T follicular helper cell (primary cell): ENCODE results near the gene DDRGK1.
"Not testable (repeated sequence)": the region's sequence is repeated elsewhere in the genome, so short reads cannot be mapped to it uniquely, and the experiment has no call there.

Experiments used
- DNase-seq: peaks from one replicate; pipeline ENCODE4 v3.0.0-alpha.2; 2020; ENCODE audit warnings: low read depth

DDRGK1 gene

GRCh38 chr20:3215359-3215917 is 11.0 kb upstream of the DDRGK1 start:
- not testable (repeated sequence) for DNase-seq

- no peak for DNase-seq
These were observed 8.7 kb upstream of the DDRGK1 start for GRCh38 chr20:3213226-3213625.

GRCh38 chr20:3210346-3210745 is 5.9 kb upstream of the DDRGK1 start:
- no peak for DNase-seq

GRCh38 chr20:3209946-3210317 is 5.5 kb upstream of the DDRGK1 start:
- DNase-seq, result no peak

GRCh38 chr20:3209257-3209945 is 4.9 kb upstream of the DDRGK1 start, which contains the start of gene ITPA:
TSS of gene ITPA (plus strand) at chr20:3209498. CDS start at chr20:3209552, 54 bp downstream.
- DNase-seq, result peak; percentile 26

DNA sequence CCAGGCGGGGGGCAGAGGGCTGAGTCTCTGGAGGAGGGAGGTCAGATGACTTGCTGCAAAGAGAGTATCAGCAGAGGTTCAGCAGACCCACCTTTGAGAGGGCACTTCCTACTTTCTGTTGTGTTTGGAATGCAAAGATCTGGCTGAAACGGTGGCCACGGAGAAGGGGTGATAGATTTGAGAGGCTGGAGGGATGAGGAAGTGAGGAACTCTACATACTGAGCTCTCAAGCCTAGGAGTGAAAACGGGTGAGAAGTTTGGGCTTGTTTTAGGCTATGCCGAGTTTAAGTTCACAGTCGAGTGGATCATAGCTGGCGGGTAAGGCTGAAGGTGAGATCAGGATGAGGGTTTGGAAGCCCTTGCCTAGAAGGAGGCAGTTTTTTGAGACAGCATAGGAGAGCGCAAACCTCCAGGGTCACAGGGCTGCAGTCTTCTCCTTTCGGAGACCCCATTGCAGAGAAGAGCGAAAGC is 4.3 kb upstream of the DDRGK1 start:
- no peak for DNase-seq

DNA sequence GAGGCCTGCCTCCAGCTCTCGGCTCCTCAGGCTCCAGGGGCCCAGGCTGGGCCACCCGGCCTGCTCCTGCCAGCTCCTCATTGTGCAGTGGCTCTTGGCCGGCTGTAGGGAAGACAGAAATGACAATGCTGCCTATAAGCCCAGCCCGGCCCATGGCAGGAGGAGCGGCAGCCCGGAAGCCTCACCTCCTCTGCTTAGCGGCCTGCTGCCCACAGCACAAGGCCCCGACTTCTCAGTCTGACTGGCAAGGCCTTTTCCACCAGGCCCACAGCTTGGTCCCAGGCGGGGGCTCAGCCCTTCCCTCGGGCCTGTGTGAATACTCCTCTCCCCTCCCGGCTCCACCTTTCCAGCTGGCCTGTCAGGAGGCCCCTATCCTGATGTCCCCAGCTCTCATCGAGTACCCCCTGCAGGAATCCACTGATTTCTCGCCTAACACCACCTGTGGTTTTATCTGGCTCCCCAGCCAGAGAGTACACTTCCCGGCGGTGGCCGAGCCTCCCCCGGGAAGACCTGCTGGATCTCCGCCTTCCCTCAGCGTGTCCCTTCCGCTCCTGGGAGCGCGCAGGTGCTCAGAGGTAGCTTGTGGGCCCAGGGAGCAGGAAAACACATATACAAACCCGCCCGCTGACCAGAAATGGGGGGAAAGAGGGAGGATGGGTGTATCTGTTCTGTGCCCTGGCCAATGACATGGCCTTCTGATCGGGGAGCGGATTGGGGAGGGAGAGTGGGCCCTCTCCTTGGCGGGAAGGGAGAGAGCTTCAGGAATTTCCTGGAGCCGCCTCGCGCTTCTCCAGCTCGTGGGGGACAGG is 963 bp downstream of the DDRGK1 start:
- DNase-seq, result no peak

GRCh38 chr20:3202965-3203314 is 1.5 kb downstream of the DDRGK1 start:
- no peak for DNase-seq

DNA sequence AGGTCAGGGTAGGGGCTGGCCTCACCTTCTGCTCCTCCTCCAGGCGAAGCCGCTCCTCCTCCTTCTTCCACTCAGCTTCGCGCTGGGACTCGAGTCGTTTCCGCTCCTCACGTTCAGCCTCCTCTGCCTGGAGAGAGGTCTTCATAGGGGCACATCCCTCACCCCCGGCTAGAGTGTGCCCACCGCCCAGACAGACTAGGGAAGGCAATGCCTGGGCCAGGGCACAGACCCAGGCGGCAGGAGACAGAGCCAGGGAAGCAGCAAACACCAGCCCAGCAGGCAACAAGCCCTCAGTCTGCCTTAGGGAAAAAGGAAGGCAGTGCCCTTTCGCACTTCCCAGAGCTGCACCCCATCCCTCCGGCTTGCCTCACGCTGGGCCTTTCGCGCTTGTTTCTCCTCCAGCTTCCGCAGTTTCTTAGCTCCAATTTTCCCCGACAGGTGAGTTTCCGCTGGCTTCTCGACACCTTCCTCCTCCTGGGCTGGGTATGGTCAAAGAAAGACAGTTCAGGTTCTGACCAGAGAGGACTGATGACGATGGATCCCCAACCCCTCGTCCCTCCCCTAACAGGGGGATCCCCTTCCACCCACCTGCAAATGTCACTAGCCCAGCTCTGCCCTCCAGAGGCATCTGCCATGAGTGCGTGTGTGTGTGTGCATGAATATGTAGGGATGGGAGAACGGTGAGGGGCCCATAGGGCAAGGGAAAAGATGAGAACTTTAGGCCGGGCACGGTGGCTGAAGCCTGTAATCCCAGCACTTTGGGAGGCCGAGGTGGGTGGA is 4.3 kb downstream of the DDRGK1 start:
- DNase-seq, result no peak

- no peak for DNase-seq
These were observed 5.3 kb downstream of the DDRGK1 start for GRCh38 chr20:3199206-3199605.

DNA sequence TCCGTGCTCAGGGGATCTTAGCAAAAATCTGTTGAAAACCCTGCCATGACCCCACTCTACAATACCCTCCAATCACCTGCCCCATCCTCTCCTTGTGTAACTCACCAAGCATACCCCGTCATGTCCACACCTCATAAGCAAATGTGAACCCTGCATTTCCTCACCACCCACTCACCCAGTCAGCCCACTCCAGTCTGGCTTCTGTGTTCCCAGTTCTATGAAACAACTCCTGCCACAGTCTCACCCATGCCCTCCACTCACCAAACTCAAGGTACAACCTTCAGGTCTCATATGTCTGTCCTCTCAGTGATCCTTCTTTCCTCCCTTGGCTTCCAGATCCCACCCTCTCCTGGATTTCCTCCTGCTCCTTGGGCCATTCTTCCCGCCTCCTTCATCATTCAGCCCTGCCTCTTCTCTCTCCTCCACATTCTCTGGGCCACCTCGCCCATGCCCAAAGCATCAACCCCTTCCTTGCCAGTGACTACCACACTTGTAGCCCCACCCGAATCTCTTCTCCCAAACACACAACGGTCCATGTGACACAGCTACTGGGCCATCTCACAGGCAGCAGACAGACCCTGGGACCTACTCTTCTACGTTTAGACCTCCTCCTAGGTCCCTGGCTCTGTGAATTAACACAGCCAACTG is 8.8 kb downstream of the DDRGK1 start:
- DNase-seq, result no peak

DNA sequence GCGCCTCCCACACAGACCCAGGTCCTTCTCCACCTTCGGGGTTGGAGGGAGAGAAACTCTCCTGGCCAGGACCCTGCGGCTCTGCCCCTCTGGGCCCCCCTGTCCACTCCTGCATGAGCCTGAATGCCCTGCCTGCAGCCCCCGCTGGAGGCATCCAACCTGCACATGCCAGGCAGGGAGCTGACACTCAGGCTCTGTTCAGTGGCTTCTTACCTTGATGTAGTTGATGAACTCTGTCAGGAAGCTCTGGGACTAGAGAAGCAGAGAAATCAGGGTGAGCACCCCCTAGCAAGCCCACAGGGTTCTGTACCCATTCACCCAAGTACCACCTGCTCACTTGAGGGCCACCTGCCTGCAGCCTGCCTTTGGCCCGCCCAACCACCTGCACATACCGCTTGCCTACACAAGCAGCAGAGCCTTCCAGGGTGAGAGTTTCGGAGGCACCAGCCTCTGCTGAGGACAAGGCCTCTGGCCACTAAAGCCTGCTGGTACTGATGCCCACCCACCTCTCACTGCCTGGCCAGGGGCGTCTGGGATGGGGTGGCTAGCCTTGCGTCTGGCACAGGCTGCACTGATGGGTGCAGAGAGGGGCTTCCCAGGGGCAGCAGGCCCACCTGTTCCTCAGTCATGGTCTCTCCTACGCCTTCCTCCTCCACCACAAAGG is 9.7 kb downstream of the DDRGK1 start:
- DNase-seq, result no peak

DNA sequence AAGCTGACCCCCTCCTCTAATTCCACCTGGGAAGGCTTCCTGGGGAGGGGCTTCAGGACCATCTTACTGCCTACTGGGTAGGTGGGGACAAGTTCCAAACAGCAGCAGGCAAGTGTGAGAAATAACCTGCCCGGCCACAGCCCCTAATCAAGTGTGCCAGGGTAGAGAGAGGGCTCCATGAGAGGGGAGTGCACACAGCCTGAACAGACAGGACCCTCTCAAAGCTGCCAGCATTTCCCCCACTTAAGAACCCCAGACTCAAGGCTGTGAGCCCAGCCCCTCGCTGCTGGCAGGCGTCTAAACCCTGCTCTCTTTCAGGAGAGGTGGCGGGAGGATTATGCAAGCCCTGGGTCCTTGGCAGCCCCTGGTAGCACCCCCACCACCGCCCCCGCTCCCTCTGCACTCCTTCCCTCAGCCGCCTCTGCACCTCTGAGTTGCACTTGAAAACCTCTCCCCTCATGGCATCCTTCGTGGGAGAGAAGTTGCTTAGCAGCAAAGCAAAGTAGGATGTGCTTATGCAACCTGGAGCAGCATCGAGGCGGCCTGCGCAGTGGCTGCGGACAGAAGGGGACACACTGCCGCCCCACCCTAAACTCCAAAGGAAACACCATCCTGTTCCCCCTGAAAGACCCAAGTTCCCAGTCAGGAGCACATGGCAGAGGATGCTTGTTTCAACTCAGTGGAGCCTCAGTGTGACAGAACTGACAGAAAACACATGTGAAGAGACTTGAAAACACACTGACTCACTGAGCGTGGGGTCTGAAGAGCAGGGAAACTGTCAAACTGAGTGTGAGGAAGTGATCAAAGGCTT is 10.5 kb downstream of the DDRGK1 start:
- no peak for DNase-seq

GRCh38 chr20:3192226-3193015 is 12.1 kb downstream of the DDRGK1 start:
- no peak for DNase-seq

DNA sequence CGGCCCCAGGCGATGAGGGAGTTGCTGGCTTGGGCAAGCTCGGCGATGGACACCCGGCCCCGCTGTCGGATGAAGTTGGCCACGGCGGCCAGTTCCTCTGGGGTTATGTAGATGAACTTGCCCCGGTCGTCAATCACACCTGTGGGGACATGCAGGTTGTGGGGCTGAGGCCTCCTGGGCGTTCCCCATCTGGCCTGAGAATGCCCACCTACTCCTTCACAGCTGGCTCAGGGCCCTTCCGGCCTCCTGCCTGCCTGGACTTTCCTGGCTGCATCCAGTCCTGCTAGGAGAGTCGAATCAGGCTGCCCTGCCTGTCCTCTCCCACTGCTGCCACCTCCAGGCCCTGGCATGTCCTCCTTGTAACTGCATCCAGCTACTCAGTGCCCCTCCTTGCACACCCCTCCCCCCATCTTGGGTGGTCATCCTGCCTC is 13.8 kb downstream of the DDRGK1 start:
- DNase-seq, result no peak

GRCh38 chr20:3189561-3190131 is 14.8 kb downstream of the DDRGK1 start:
- no peak for DNase-seq

- DNase-seq, result no peak
These were observed 15.6 kb downstream of the DDRGK1 start for GRCh38 chr20:3188823-3189413.

DNA sequence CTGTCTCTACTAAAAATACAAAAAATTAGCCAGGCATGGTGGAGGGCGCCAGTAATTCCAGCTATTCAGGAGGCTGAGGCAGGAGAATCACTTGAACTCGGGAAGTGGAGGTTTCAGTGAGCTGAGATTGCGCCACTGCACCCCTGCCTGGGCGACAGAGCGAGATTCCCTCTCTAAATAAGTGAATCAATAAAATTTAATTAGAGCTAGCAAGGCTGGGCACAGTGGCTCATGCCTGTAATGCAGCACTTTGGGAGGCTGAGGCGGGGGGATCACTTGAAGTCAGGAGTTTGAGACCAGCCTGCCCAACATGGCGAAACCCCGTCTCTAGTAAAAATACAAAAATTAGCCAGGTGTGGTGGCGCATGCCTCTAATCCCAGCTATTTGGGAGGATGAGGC is 16.6 kb downstream of the DDRGK1 start:
- not testable (repeated sequence) for DNase-seq
